ENCODE measurements around the gene LIPM.

LIPM gene

DNA sequence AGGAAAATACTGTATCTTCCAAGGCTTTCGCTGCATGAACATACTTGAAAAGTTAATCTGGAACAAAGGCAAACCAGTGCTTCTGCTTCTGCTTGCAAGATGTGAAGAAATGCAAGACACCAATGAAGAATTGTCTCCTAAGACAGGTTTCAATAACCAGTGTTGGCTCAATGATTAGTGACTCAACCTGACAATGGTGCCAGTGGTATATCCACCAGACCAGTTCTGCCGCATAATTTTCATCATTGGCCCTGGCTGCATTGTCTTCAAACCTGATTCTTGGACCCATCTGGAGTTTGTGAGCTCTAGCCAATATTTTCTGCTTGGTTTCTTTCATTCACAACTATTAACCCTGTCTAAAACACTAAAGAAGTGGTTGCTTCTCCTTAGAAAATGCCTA is 63.9 kb downstream of the LIPM start:
- H3K4me3 ChIP-seq: no peak overlapping the region
- H3K27ac ChIP-seq: peak overlapping the region in 9 of 21 experiments; percentile 8 to 75 (median 41)

DNA sequence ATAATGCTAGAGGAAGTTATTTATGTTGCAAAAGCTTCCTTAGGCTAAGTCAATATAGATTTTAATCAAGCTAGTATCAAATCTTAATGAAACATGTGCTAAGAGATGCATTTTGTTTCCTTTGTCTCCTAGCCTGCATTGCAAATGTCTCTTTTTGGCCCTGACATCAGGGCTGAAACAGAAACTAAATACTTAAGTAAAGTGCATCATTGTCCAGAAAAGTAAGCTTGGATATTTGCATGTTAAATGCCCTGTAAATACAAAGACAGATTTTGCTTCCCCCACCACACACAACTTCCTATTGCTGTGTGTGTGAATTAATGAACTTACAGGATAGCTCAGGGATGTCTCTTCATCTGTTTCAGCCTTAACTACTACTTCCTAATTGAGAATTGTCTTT is 67.6 kb downstream of the LIPM start:
- no peak overlapping the region for H3K4me3 ChIP-seq
- H3K27ac ChIP-seq: no peak overlapping the region

Data from skin epidermis (tissue), 12 donors.